GM19452 (cell line): ENCODE measurements around the gene GZMM.
A peak's percentile ranks its signal among the peaks of the same experiment; 100 is the strongest.

Experiments used
- ATAC-seq: cut with Tn5 transposase; IDR thresholded peaks from one replicate; pipeline ENCODE4 v1.9.1; 2021; ENCODE audit not compliant: unreplicated experiment

GZMM gene

GRCh38 chr19:558770-559439, 15.1 kb downstream of the GZMM start:
- no peak for ATAC-seq

GRCh38 chr19:560121-560520, 16.3 kb downstream of the GZMM start:
- ATAC-seq = no peak

DNA sequence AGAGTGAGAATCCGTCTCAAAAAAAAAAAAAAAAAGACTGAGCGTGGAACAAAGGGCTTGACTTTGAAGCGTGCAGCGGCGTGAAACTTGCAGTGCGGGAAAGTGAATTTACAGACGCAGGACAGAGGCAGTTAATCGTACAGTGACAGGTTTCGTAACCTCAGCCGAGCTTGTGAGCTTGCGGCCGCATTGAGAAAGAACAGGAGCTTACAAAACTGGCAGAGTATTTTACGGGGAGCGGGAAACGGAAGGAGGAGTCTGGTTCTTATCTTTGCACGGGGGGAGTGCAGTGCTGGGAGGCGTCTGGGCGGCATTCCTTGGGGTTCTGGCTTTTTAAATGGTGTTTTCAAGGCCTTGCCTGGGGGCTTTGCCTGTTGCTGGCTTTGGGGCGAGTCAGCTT, 22.6 kb downstream of the GZMM start:
- ATAC-seq = no peak

GRCh38 chr19:566844-567243, 23.0 kb downstream of the GZMM start:
- no peak for ATAC-seq

GRCh38 chr19:567296-567900, 23.5 kb downstream of the GZMM start:
- ATAC-seq = no peak

- ATAC-seq = no peak
These were observed 26.4 kb downstream of the GZMM start for GRCh38 chr19:570251-570686.

GRCh38 chr19:570937-571565, 27.2 kb downstream of the GZMM start:
- ATAC-seq = no peak

DNA sequence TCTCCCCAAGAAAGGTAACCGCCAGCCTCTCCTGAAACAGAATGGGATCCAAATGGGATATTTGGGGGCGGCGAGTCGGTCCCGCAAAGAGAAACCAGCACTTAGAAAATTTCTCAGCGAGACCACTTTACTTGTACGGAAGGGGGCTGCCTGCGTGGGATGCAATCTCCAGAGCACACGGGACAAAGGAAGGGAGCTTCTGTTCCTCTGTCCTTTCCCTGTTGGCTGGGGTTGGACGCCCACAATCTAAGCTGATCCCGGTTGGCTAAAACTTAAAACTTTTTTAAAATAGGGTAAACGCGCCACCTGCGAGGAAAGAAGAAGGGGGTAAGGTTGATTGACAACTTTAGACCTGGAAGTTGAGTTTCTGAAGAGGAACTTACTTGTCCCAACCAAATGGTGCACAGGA, 27.7 kb downstream of the GZMM start:
- ATAC-seq = no peak

DNA sequence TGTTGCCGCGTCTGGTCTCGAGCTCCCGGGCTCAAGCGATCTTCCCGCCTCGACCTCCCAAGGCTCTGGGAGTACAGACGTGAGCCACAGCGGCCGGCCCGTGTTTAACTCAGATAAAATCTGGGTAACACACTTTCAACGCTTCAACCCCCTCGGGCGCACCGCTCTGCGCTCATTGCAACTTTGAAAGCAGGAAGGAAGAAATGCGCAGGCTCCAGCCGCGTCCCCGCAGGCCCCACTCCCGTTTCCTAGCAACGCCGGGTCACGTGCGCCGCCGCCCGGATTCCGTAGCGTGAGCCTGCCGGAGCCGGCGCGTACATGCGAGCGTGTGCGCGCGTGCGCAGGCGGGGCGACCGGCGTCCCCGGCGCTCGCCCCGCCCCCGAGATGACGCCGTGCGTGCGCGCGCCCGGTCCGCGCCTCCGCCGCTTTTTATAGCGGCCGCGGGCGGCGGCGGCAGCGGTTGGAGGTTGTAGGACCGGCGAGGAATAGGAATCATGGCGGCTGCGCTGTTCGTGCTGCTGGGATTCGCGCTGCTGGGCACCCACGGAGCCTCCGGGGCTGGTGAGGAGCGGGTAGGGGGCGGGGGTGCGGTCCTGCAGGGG, 28.4 kb downstream of the GZMM start, which contains the start of gene BSG:
BSG (plus strand) TSS at position 457 of the 603 bp plus-strand sequence; CDS start at position 496, 39 bp downstream.
- ATAC-seq = peak; percentile 67

DNA sequence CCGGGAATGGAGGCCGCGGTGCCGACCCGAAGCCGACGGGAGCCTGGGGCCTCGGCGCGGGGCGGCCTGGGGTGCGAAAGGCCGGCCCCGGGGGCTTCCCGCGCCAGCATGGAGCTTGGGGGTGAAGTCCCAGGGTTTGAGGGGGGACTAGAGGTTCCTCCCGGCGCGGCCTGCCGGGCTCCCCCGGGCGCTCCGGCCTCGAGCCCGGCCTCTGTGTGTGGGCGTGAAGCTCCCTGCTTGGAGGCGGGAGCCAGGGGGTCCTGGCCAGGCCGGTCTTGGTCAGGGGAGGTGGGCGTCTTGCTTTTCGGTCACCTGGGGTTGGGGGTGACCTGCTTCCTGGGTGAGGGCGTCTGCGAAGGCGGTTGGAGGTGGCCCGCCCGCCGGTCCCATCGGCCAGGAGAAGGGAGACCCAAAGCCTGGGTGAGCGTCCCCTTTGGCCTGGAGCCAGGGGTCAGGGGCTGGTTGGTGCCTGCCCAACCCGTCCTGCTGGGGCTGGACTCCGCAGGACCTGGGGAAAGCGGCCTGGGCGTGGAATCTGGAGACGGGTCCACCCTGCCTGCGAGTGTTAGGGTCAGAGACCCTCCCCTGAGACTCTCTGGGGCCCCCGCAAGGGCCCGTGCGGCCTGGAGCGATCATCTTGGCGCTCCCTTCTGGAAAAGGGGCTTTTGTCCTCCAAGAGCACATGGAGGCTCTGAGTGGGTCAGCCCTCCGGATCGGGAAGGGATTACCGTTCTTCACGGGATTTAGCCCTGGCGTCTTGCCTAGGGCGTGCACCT, 29.1 kb downstream of the GZMM start:
- peak; percentile 29 for ATAC-seq

DNA sequence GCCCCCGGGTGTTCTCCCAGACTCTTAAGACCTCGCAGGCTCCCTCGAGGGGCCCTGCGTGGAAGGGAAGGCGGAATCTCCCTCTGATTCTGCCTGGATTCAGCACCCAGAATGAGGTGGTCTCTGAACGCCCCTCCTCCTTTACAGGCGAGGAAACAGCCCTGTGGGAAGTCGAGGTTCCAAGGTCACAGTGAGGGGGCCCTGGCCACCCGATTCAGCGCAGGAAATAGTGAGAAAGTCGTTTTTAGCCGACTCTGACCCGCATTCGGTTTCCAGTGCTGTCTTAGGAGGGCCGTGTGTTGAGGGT, 29.6 kb downstream of the GZMM start:
- ATAC-seq = no peak

- no peak for ATAC-seq
These were observed 31.0 kb downstream of the GZMM start for GRCh38 chr19:574658-575526.

DNA sequence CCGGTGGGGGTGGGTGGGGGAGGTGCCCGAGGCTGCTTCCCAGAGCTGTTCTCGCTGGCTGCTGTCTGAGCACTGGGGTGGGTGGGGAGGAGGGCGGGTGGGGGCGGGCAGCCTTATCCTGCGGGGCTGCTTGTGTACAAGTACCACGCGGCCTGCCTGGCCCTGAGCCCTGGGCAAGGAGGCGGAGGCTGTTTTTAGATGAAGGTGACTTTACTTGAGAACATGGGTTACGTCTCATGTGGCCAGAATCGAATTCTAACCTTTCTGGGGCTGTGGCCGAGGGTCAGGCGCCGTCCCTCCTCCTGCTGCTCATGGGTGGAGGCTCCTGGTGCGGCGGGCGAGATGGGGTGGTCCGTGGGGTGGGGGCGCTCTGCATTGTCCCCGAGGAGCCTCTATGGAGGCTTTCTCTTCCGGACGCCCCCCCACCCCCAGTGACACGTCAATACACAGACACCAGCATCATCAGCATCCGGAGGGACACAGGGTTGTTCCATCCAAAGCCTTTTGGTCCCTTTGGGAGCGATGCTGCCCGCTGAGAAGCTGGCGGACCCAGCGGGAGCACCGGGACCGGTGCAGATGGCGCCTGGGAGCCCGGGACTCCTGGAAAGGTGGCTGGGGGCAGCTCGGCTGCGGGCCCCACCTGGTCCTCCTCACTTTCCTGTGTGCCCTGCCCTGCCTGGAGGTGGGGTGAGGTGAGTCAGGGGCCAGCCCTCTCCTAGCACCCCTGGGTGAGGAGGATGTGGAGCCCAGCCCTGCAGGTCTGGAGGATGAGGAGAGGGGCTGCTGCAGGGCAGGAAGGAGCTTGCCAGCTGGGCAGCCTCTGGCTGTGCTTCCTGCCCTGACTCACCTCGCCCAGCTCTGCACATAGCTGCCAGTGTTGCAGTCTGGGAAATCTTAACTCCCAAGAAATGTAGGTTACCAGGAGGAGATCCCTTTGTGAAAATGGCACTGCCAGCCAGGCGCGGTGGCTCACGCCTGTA, 32.0 kb downstream of the GZMM start:
- no peak for ATAC-seq

DNA sequence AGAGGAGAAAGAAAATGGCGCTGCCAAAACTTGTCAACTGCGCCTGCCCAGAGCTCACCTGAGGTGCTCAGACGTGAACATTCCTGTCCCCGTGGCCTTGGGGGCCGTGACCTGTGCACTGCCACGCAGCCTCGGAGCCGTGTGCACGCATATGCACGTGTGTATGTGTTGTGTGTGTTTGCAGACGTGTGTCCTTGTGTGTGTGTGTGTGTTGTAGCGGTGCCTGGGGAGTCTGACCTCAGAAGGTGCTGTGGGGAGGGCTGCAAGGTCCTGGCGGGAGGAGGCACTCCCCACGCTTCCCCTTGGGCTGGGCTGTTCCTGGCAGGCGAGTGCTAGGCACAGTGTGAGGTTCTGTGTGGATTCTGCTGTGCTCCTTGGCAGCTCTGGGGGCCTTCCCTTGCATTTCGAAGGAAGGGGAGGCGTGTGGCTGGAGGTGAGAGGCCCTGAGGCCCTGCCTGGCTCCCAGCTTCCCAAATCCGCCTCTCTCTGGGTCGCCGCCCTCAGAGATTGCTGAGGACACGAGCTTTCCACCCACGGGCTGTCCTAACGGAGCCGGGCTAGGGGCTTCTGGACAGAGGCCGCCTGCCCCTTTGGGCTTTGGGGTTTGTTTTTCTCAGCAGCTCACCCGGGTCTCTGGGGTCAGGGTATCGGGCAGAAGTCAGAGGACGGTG, 33.0 kb downstream of the GZMM start:
- no peak for ATAC-seq

- no peak for ATAC-seq
These were observed 33.9 kb downstream of the GZMM start for GRCh38 chr19:577439-578392.

DNA sequence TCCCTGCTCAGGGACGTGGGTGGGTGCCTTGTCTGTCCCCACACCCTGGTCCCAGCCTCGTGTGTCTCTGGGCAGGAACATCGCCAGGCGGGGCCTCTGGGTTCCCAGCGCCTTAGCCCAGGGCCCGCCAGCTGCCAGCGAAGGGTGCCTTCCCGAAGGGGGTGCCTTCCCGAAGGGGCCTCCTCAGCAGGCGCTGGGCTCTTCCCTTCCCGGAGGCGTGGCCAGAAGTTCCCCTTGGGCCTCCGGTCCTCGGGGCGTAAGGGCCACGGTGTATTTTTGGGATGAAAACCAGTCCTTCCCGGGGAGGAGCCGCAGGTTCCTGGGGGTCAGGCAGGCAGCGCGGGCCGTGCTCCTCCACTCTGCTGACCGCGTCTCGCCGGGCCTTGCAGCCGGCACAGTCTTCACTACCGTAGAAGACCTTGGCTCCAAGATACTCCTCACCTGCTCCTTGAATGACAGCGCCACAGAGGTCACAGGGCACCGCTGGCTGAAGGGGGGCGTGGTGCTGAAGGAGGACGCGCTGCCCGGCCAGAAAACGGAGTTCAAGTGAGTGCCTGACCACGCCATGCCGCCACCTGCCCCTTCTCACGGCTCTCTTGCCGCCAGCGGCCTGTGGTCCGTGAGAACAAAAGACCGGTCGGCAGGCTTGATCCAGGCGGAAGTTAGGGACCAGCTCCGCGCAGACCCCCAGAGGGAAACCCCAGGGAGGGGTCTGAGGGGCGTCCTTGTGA, 35.4 kb downstream of the GZMM start:
- ATAC-seq = no peak

- ATAC-seq = no peak
These were observed 35.9 kb downstream of the GZMM start for GRCh38 chr19:579842-580155.
